ENCODE data around the gene BMI1. TPM values are rescaled to one million over a fixed set of nuclear protein-coding genes. Genes with fewer than 3 reads are reported as not detected.
"Not testable (repeated sequence)": the region's sequence is repeated elsewhere in the genome, so short reads cannot be mapped to it uniquely, and the experiment has no call there.

The BMI1 gene
- 35.1 and 48.2 TPM in 2 replicates for total RNA-seq

- DNase-seq (ENCODE audit: low read depth, low spot score): no peak
Measured at GRCh38 chr10:22320591-22321155, at the start of gene BMI1. TSS of gene BMI1 (plus strand) at chr10:22321099. CDS start at chr10:22326450, 5,351 bp downstream.

- DNase-seq (ENCODE audit: low read depth, low spot score): no peak
Measured at GRCh38 chr10:22271786-22272185, 49.1 kb upstream of the BMI1 start.

GRCh38 chr10:22278441-22278782 lies 42.5 kb upstream of the BMI1 start:
- no peak for DNase-seq (ENCODE audit: low read depth, low spot score)

GRCh38 chr10:22280078-22280477 lies 40.8 kb upstream of the BMI1 start:
- no peak for DNase-seq (ENCODE audit: low read depth, low spot score)

- no peak for DNase-seq (ENCODE audit: low read depth, low spot score)
Measured at GRCh38 chr10:22285130-22285529, 35.8 kb upstream of the BMI1 start.

GRCh38 chr10:22293747-22294404 lies 27.0 kb upstream of the BMI1 start:
- no peak for DNase-seq (ENCODE audit: low read depth, low spot score)

- no peak for DNase-seq (ENCODE audit: low read depth, low spot score)
Measured at GRCh38 chr10:22294694-22295093, 26.2 kb upstream of the BMI1 start.

- DNase-seq (ENCODE audit: low read depth, low spot score): no peak
Measured at GRCh38 chr10:22301193-22301592, 19.7 kb upstream of the BMI1 start.

GRCh38 chr10:22303461-22303860 lies 17.4 kb upstream of the BMI1 start:
- no peak for DNase-seq (ENCODE audit: low read depth, low spot score)

- DNase-seq (ENCODE audit: low read depth, low spot score): no peak
Measured at GRCh38 chr10:22305721-22306120, 15.2 kb upstream of the BMI1 start.

- DNase-seq (ENCODE audit: low read depth, low spot score): no peak
Measured at GRCh38 chr10:22308390-22308789, 12.5 kb upstream of the BMI1 start.

- DNase-seq (ENCODE audit: low read depth, low spot score): no peak
Measured at GRCh38 chr10:22309180-22310000, 11.5 kb upstream of the BMI1 start.

- DNase-seq (ENCODE audit: low read depth, low spot score): not testable (repeated sequence)
Measured at GRCh38 chr10:22310012-22310411, 10.9 kb upstream of the BMI1 start.

GRCh38 chr10:22310928-22311327 lies 10.0 kb upstream of the BMI1 start:
- DNase-seq (ENCODE audit: low read depth, low spot score): no peak

GRCh38 chr10:22314852-22315251 lies 6.0 kb upstream of the BMI1 start:
- DNase-seq (ENCODE audit: low read depth, low spot score): no peak

GRCh38 chr10:22315455-22316285 lies 5.2 kb upstream of the BMI1 start:
- DNase-seq (ENCODE audit: low read depth, low spot score): no peak

GRCh38 chr10:22316286-22317075 lies 4.4 kb upstream of the BMI1 start, which contains the start of gene COMMD3:
TSS of gene COMMD3 (plus strand) at chr10:22316388. CDS start at chr10:22316418, 30 bp downstream.
- no peak for DNase-seq (ENCODE audit: low read depth, low spot score)

- DNase-seq (ENCODE audit: low read depth, low spot score): no peak
Measured at GRCh38 chr10:22317076-22317370, 3.9 kb upstream of the BMI1 start.

GRCh38 chr10:22317771-22318565 lies 2.9 kb upstream of the BMI1 start:
- DNase-seq (ENCODE audit: low read depth, low spot score): no peak

GRCh38 chr10:22318772-22319171 lies 2.1 kb upstream of the BMI1 start:
- DNase-seq (ENCODE audit: low read depth, low spot score): no peak
